ENCODE results near the gene KLK11. TPM values are rescaled to one million over a fixed set of nuclear protein-coding genes. Genes with fewer than 3 reads are reported as not detected.

KLK11 gene, protein sequence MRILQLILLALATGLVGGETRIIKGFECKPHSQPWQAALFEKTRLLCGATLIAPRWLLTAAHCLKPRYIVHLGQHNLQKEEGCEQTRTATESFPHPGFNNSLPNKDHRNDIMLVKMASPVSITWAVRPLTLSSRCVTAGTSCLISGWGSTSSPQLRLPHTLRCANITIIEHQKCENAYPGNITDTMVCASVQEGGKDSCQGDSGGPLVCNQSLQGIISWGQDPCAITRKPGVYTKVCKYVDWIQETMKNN
- total RNA-seq = not detected in 2 replicates

DNA sequence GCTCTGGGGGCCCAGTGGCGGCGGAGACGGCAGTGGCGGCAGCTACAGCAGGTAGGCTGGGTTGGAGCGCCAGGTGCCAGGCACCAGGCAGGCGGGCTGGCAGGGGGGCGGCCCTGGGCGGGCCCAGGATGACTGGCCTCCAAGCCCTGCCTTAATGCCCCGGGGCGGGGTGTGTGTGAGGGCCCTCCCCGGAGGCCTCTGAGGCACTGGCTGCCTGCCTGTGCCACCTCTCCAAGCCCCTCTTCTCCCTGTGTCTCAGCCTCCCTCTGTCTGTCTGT, at the start of gene KLK11:
Gene KLK11, minus strand, starts transcription at position 63 of the 278 bp plus-strand sequence. CDS start 985 bp downstream, outside the sequence.

DNA sequence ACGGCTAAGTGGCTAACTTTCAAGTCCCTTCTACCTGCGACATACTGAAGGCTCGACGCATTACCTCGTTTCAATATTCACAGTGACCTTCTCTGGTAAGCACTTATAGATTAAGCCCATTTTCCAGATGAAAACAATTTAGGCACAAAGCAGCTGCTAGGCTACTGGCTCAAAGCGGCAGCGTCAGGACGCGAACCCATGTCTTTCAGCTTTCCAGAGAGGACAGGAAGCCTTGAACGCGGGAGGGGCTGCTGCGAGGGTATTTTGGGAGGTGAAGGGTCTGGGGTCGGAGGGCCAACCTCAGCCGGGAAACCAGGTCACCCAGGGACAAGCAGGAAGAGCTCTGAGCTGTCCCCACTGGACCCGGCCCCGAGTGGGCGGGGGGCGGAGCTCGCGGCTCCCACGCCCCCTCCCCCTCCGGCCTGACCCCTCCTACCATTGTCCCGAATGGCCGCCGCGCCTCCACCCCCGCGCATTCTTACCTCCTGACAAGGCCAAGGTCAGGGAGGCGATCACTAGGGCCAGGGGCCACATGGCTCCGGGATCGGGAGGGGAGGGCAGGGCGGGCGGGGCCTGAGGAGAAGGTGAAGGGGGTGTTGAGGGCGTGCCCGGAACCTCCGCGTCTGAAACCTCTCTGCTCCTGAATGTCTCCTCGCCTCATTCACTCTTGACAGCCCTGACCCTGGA, 38.3 kb upstream of the KLK11 start, which contains the start of gene KLK13:
Gene KLK13, minus strand, starts transcription at position 559 of the 687 bp plus-strand sequence. Its CDS starts 25 bp downstream, at position 534.

DNA sequence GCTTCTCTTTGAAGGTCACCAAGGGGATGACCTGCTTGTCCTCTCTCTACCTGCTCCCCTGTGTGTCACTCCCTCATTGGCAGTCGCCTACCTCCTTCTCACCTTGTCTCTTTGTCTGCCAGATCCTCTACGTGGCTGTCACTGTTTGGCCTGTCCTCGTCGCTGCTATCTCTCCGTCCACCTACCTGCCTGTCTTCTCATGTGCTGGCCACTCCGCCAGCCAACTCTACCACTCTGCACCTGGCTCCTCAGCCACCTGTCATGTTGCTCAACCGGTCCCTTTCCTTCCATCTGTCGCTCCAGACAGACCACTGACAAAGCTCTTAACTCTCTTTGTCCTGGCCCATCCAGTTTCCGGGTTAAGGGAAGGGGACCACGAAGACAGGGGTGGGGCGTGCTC, 8.3 kb upstream of the KLK11 start, which contains the start of gene KLK12:
Gene KLK12, minus strand, starts transcription at position 299 of the 400 bp plus-strand sequence. CDS start 381 bp downstream, outside the sequence.

DNA sequence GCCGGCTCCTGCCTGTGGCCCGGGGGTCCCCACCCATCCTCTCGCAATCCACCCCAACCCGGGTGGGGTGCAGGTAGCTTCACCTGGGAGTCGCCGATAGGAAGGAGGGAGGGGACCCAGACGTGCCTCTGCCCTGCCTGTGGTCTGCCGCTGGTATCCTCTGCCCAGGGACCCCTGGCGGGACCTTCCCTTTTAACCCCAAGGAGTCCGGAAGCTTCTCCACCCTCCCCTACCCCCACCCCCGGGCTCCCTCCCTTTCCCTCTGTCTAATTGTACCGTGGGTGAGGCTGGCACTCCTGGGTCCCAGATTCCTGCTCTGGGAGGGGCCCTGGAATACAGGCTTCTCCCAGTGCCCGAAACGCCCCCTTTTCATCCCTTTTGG, 6.9 kb downstream of the KLK11 start, which contains the start of gene KLK10:
Gene KLK10, minus strand, starts transcription at position 166 of the 382 bp plus-strand sequence. CDS start 579 bp downstream, outside the sequence.

DNA sequence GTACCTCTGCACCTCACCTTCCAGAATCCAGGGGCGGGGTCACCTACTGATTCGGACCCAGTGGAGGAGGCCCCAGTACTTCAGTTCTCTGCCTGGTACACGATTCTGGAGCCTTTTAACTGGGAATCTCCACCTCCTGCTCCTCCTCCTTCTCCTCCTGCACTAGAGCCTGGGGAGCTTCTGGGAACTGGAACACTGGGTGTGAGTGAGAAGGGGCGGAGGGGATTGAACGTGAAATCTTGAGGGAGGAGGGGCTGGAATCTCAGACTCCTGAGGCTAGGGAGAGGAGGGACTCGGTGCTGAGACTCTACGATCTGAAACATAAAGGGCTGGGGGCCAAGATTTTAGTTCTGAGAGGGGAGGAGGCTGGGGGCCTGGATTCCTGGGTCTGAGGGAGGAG, 24.9 kb downstream of the KLK11 start, which contains the start of gene KLK8:
Gene KLK8, minus strand, starts transcription at position 90 of the 400 bp plus-strand sequence. CDS start 437 bp downstream, outside the sequence.

DNA sequence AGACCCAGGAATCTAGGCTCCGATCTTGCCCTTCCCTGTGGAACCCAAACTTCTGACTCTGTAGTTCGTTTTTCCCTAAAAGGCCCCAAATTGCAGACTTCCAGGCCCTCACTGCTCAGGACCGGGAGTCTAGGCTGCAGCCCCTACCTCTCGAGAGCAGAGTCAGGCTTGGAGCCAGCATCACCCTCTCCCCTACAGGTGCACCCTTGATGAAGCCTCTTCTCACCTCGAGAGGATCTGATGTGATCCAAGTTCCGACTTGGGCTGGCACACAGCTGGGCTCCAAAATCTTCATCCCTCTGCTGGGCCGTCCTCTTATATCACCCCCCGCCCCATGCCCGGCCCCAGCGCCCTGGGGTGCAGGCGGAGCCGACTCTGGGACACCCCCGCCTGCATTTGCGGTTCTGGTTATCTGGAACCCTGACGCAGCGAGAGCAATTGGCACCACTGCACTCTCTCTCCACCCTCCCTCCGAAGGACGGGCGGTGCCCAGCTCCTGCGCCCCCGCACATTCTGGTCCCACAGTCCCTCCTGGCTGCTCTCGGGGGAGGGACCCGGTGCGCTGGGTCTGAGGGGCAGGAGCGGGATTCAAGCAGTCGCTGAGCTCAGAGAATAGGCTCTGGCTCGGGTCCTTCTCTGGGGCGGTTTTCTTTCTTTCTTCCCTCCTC, 42.7 kb downstream of the KLK11 start, which contains the start of gene KLK7:
Gene KLK7, minus strand, starts transcription at position 293 of the 668 bp plus-strand sequence. CDS start 1,518 bp downstream, outside the sequence.

Other genes starting within 250 kb of the KLK11 start
- not detected in 2 replicates for gene ACP4, start 236.2 kb downstream of the KLK11 start, total RNA-seq
- not detected in 2 replicates for gene KLK1, start 202.8 kb downstream of the KLK11 start, total RNA-seq
- gene KLK15, start 193.0 kb downstream of the KLK11 start, total RNA-seq = not detected in 2 replicates
- gene KLK3, start 171.7 kb downstream of the KLK11 start, total RNA-seq = 0.16 TPM in 1 of 2 replicates, not detected in the other
- gene KLK2, start 153.2 kb downstream of the KLK11 start, total RNA-seq = not detected in 2 replicates
- gene KLK4, start 115.2 kb downstream of the KLK11 start, total RNA-seq = not detected in 2 replicates
- not detected in 2 replicates for gene KLK5, start 73.6 kb downstream of the KLK11 start, total RNA-seq
- not detected in 2 replicates for gene KLK6, start 57.0 kb downstream of the KLK11 start, total RNA-seq
- gene KLK7, start 42.7 kb downstream of the KLK11 start, total RNA-seq = not detected in 2 replicates
- gene KLK8, start 25.0 kb downstream of the KLK11 start, total RNA-seq = under 0.01 TPM in 1 of 2 replicates, not detected in the other
- 2.3 TPM in 1 of 2 replicates, not detected in the other for gene KLK10, start 6.9 kb downstream of the KLK11 start, total RNA-seq
- gene KLK12, start 8.4 kb upstream of the KLK11 start, total RNA-seq = not detected in 2 replicates
- not detected in 2 replicates for gene KLK13, start 38.5 kb upstream of the KLK11 start, total RNA-seq
- gene KLK14, start 56.3 kb upstream of the KLK11 start, total RNA-seq = not detected in 2 replicates
- 3.9 and 5.4 TPM in 2 replicates for gene CTU1, start 81.8 kb upstream of the KLK11 start, total RNA-seq
- 0.06 TPM in 1 of 2 replicates, not detected in the other for gene SIGLEC9, start 98.3 kb upstream of the KLK11 start, total RNA-seq
- gene SIGLEC7, start 115.7 kb upstream of the KLK11 start, total RNA-seq = not detected in 2 replicates
- not detected in 2 replicates for gene CD33, start 198.5 kb upstream of the KLK11 start, total RNA-seq
- not detected in 2 replicates for gene SIGLECL1, start 224.5 kb upstream of the KLK11 start, total RNA-seq